Common myeloid progenitor, CD34-positive (primary cell): Measurements from ENCODE around the gene RASSF8.

Experiments
- CTCF ChIA-PET: fragments of 350-600 bp; sonication (Branson Sonifier 250); formaldehyde crosslinking; loops from one replicate; lab custom pipeline; 2021; ENCODE audit warnings: antibody characterized with exemption; lab: Charles Lee
- POLR2A ChIA-PET: fragments of 350-600 bp; sonication (Branson Sonifier 250); formaldehyde crosslinking; loops from one replicate; lab custom pipeline; 2021; ENCODE audit warnings: antibody characterized with exemption; lab: Charles Lee
- DNase-seq, 3 donors: peaks; one replicate each; pipeline versions ENCODE4 v3.0.0 to v3.0.0-alpha.2; 2013
- H3K27ac ChIP-seq, 2 experiments: 1 replicate in 1 of 2; 2 replicates in 1 of 2; pipeline ENCODE4 v1.7.0; 2013; ENCODE audit warnings: inconsistent platforms in 2 of 2, low read length in 2 of 2, mild to moderate bottlenecking in 2 of 2, low read depth in 1 of 2, moderate library complexity in 1 of 2; ENCODE audit not compliant: severe bottlenecking in 2 of 2, insufficient read depth in 1 of 2, poor library complexity in 1 of 2
- H3K27me3 ChIP-seq, 5 experiments: replicated peaks in 2 of 5; 1 replicate in 3 of 5; 2 replicates in 2 of 5; pipeline versions ENCODE4 v1.6.1 to v1.7.0; 2013; ENCODE audit warnings: low read length in 4 of 5, mild to moderate bottlenecking in 2 of 5, moderate library complexity in 2 of 5, inconsistent platforms in 1 of 5; ENCODE audit not compliant: insufficient read depth in 5 of 5, control insufficient read depth in 4 of 5
- H3K36me3 ChIP-seq, 4 experiments: 1 replicate in 2 of 4; 2 replicates in 2 of 4; pipeline versions ENCODE4 v1.6.1 to v1.7.0; 2013; ENCODE audit warnings: low read length in 3 of 4, control low read depth in 1 of 4, mild to moderate bottlenecking in 1 of 4; ENCODE audit not compliant: control insufficient read depth in 4 of 4, insufficient read depth in 4 of 4
- H3K4me1 ChIP-seq, 4 experiments: 1 replicate in 3 of 4; 2 replicates in 1 of 4; pipeline versions ENCODE4 v1.6.1 to v1.7.1; 2013; ENCODE audit warnings: low read length in 3 of 4, mild to moderate bottlenecking in 3 of 4, control low read depth in 1 of 4, inconsistent platforms in 1 of 4, moderate library complexity in 1 of 4; ENCODE audit not compliant: control insufficient read depth in 4 of 4, insufficient read depth in 4 of 4; ENCODE audit errors: control extremely low read depth in 1 of 4
- H3K4me3 ChIP-seq, 7 experiments: 1 replicate in 4 of 7; 2 replicates in 3 of 7; pipeline versions ENCODE4 v1.5.1 to v1.7.0; 2013; ENCODE audit warnings: mild to moderate bottlenecking in 7 of 7, low read length in 6 of 7, moderate library complexity in 6 of 7, inconsistent platforms in 2 of 7, low read depth in 2 of 7, control low read depth in 1 of 7; ENCODE audit not compliant: insufficient read depth in 4 of 7, control insufficient read depth in 1 of 7; ENCODE audit errors: extremely low read depth in 1 of 7
- H3K9me3 ChIP-seq, 5 experiments: 1 replicate in 4 of 5; 2 replicates in 1 of 5; pipeline versions ENCODE4 v1.6.1 to v1.7.1; 2013; ENCODE audit warnings: low read length in 4 of 5, mild to moderate bottlenecking in 2 of 5, inconsistent platforms in 1 of 5, low read depth in 1 of 5, moderate library complexity in 1 of 5; ENCODE audit not compliant: control insufficient read depth in 4 of 5, insufficient read depth in 2 of 5; ENCODE audit errors: control extremely low read depth in 1 of 5
- WGBS: methylation state at CpG from one replicate; pipeline ENCODE4 v1.1.5; 2013; ENCODE audit not compliant: insufficient coverage; 5-methylcytosine and 5-hydroxymethylcytosine counted together

RASSF8 gene

DNA sequence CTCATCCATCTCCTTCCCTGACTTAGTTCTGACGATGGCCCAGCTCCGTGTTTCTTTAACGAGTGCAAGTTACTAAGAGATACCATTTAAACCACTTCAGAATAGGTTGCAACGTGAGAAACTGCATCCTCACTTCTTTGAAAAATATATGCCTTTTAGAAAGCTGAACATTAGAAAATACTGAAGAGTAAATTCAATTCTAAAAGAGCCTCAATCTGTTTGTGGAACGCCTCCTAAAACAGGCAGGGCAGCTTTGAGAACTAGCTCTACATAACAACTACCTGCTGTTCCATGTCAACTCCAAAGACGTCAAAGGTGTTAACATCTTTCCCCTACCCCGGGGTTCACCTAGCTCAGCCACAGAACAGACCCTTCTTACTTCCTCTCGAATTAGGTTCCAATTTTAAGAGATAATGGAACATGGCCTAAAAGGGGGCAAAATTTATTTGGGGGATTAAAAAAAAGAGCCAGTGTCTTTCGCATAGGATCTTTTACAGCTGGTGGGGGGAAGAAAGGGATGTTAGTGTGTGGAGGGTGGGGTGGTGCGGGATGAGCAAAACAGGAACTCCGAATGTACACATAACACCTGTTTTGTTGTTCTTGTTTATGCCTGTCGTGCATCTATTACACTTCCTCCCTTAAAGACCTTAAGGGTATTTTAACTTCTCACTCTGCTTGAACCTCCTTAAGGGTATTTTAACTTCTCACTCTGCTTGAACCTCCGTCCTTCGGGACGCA, 163.0 kb downstream of the RASSF8 start:
- POLR2A ChIA-PET: interaction anchor here (0.6 to 0.7 kb wide), 2 partner anchors 40 to 614 kb away, joined by 3 to 7 read pairs; no protein-coding TSS in a partner anchor
- H3K36me3 ChIP-seq: no peaks in the 10 kb centered on the region
- peak in 2 of 3 donors; percentile 43 to 58 for DNase-seq
- H3K27me3 ChIP-seq: peaks cover 10 to 46% (median 16%) of the 10 kb centered on the region in 5 experiments
- no peak overlapping the region for H3K27ac ChIP-seq
- no peaks in the 10 kb centered on the region for H3K9me3 ChIP-seq
- peaks cover 8 to 42% (median 40%) of the 10 kb centered on the region in 4 experiments for H3K4me1 ChIP-seq
- 47% methylated on average over 11 of the region's 15 CpGs for WGBS
- CTCF ChIA-PET: interaction anchor here (0.6 to 3.9 kb wide), 11 partner anchors 11 to 1137 kb away, joined by 3 to 18 read pairs (median 4); no protein-coding TSS in a partner anchor
- peak overlapping the region in 6 of 7 experiments; percentile 43 to 78 (median 66) for H3K4me3 ChIP-seq

DNA sequence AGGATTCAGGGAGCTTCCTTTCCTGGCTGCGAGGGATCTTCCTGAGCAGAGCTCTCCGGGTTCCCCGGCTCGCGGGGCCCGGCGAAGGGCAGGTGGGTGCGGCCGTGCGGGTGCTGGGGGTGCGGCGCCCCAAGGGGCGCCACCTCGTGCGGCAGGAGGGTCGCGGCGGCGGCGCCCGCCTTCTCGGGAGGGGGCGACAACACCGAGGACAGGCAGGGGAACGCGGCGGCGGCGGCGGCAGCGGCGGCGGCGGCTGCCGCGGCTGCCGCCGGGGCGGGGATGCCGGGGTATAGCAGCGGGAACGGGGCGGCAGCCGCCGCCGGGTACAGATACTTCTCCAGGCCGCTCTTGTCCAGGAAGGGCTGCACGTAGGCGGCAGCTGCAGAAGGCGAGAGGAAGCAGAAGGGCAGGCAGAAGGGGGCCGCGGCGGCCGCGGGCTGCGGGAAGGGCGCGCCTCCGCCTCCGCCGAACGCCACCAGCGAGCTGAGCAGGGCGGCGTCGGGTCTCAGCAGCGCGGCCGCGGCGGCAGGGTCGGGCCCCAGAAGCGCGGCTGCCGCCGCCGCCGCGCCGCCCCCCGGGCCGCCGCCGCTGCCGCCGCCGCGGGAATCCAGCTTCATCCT, 163.7 kb downstream of the RASSF8 start:
- ChIA-PET POLR2A (interaction anchor here (0.6 to 0.7 kb wide), 2 partner anchors 150 to 613 kb away, joined by 3 to 4 read pairs; no protein-coding TSS in a partner anchor), CTCF (interaction anchor here (0.9 to 3.5 kb wide), 11 partner anchors 8 to 492 kb away, joined by 3 to 18 read pairs (median 4); partner anchors contain the start of gene SSPN)
- 0% methylated on average over 81 of the region's 88 CpGs for WGBS
- Histone ChIP-seq H3K9me3 (no peaks in the 10 kb centered on the region), H3K36me3 (no peaks in the 10 kb centered on the region), H3K4me1 (peaks cover 8 to 45% (median 42%) of the 10 kb centered on the region in 4 experiments), H3K27me3 (peaks cover 12 to 52% (median 18%) of the 10 kb centered on the region in 5 experiments), H3K27ac (no peak overlapping the region), H3K4me3 (peak overlapping the region; percentile 48 to 78 (median 68))
- peak; percentile 55 to 91 (median 87) for DNase-seq

DNA sequence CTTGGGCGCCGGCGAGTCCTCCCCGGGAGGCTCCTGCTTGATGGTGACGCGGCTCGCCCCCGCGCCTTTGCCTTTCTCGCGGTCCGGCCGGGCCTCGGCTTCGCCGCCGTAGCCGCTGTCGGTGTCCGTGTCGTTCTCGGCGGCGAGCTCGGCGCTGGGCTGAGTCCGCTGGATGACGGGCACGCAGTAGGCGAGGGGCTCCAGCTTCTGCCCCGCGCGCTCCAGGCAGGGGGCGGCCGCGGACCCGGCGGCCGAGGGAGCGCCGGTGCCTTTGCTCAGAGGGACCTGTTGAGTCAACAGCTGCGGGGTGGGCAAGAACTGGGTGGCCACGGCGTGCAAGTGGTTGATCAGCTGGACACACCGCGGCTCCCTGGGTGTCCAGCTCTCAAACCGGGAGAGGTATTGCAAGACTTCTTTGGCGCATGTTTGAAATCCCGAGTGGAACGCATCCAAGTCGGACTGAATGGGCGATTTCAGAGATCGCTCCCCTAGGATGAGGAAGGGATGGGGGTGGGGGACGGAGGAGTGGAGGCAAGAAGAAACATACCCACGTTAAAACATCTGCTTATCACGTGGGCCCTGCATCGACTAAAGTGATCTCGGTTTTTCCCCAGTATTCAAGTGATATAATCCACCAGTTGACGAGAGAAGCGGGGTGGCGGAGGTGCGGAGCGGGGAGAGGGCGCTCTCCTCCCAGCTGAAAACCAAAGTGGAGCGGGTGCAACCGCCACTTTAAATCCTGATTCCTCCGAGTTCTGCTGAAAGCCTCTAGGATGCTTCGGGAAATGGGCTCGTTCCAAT, 164.4 kb downstream of the RASSF8 start:
- DNase-seq: peak in 2 of 3 donors; percentile 63 to 71
- Histone ChIP-seq H3K4me3 (peak overlapping the region; percentile 40 to 78 (median 68)), H3K27ac (no peak overlapping the region), H3K4me1 (peaks cover 8 to 45% (median 42%) of the 10 kb centered on the region in 4 experiments), H3K36me3 (no peaks in the 10 kb centered on the region), H3K9me3 (no peaks in the 10 kb centered on the region), H3K27me3 (peaks cover 15 to 59% (median 25%) of the 10 kb centered on the region in 5 experiments)
- under 1% methylated on average over 62 of the region's 69 CpGs for WGBS
- CTCF ChIA-PET: interaction anchor here (0.9 to 1.9 kb wide), 10 partner anchors 9 to 667 kb away, joined by 3 to 7 read pairs (median 4); partner anchors contain the start of gene SSPN
- POLR2A ChIA-PET: interaction anchor here (0.7 kb wide), 1 partner anchor 149 kb away, joined by 4 read pairs; no protein-coding TSS in a partner anchor

DNA sequence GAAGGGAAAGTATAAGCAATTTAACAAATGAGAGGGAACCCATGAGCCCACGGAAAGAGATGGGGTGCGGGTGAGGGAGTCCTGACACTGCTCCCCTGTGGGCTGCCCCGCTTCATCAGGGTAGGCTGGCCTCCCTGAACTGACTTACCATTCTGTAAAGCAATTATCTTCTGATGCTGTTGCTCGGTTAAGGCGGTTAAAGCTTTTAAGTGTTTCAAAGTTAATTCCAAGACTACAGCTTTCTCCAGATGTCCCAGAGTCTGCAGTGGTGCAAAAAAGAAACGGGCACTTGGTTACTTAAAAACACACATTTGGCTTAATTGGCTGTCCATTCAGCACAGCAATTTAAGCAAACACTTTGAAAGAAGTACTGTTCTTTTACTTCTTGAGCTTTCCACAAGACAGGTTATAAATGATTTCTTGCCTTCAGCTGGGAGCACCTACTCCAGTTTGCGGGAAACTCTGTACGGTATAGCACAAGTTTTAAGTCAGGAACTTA, 165.0 kb downstream of the RASSF8 start:
- WGBS: 15% methylated on average over 6 of the region's 8 CpGs
- POLR2A ChIA-PET: no interaction called here
- no peak overlapping the region for H3K27ac ChIP-seq
- no peaks in the 10 kb centered on the region for H3K9me3 ChIP-seq
- peak overlapping the region in 6 of 7 experiments; percentile 53 to 78 (median 68) for H3K4me3 ChIP-seq
- peaks cover 19 to 65% (median 27%) of the 10 kb centered on the region in 5 experiments for H3K27me3 ChIP-seq
- CTCF ChIA-PET: interaction anchor here (0.7 to 1.7 kb wide), 8 partner anchors 8 to 666 kb away, joined by 3 to 7 read pairs (median 4); no protein-coding TSS in a partner anchor
- H3K36me3 ChIP-seq: no peaks in the 10 kb centered on the region
- peak in 2 of 3 donors; percentile 28 to 43 for DNase-seq
- peaks cover 8 to 45% (median 42%) of the 10 kb centered on the region in 4 experiments for H3K4me1 ChIP-seq

DNA sequence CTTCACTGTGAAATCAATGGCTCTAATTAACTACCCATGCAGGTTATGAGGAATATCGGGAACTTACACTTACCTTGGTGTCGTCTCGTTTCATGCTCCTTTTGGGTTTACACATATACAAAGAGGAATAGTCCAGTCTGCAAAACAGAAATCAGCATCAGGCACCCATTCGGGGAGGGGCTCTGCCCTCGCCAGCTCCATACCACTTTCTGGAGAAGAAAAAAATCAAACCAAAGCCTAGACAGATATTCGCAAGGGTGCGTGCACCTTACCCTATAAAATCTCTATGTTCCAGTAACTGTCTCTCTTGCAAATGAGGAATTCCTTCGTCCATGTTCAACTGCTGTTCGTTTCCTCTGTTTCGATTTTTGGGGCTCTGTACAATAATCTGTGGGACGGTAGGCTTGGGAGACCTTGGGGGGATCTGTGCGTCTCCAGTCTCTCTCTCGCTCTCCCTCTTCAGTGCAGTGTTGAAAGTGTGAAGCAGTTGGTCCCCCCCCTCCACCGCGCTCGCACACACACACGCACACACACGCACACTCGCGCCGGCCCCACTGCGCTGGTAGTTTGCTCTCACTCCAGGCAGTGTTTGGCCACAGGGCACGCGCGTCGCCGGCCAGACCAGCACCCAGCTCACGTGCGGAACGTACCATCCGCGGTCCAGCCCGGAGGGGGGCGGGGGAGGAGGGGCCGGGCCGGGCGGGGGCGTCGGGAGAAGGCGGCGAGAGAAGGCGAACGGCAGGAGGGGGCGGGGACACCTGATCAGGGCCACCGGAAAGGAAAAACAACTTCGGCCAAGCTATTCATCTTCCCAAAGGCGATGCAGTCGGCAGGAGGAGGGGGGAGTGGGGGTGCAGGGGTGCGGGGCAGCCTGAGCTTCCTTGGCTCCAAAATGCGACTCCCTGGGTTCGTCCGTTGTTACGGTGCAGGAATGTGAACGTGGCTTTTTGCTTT, 166.2 kb downstream of the RASSF8 start, which contains the start of gene BHLHE41:
Gene BHLHE41, minus strand, starts transcription at position 592 of the 954 bp plus-strand sequence. Its CDS starts 258 bp downstream, at position 334.
- Histone ChIP-seq H3K9me3 (no peaks in the 10 kb centered on the region), H3K27me3 (peaks cover 19 to 74% (median 27%) of the 10 kb centered on the region in 5 experiments), H3K4me3 (peak within 1 kb of the TSS; percentile 37 to 81 (median 73)), H3K36me3 (no peaks in the 10 kb centered on the region), H3K4me1 (peaks cover 8 to 45% (median 42%) of the 10 kb centered on the region in 4 experiments), H3K27ac (no peak within 1 kb of the TSS)
- DNase-seq: peak in 2 of 3 donors; percentile 70 to 78
- ChIA-PET CTCF (interaction anchor here (0.7 to 1.7 kb wide), 5 partner anchors 9 to 490 kb away, joined by 3 to 7 read pairs (median 4); no protein-coding TSS in a partner anchor), POLR2A (no interaction called here)
- 0% methylated on average over 16 of the region's 54 CpGs for WGBS
